K562 (cell line): Measurements from ENCODE around the gene MCCD1.

Source experiments
- SMARCA5 ChIP-seq: fragments of 450-650 bp; IDR thresholded peaks from 2 replicates; pipeline ENCODE4 v1.6.1; 2016
- TF ChIP-seq, protein P1 (sequence below), 3 experiments: IDR thresholded peaks in 2 of 3; conservative IDR thresholded peaks in 1 of 3; 2 replicates each; pipeline ENCODE4 v1.5.1; 2011 to 2012; ENCODE audit warnings: low read length in 3 of 3, mild to moderate bottlenecking in 3 of 3, control low read depth in 2 of 3, improper control_type of control experiment in 1 of 3, inconsistent platforms in 1 of 3, low read depth in 1 of 3, mixed read lengths in 1 of 3, moderate library complexity in 1 of 3; ENCODE audit not compliant: insufficient read depth in 2 of 3

DNA sequence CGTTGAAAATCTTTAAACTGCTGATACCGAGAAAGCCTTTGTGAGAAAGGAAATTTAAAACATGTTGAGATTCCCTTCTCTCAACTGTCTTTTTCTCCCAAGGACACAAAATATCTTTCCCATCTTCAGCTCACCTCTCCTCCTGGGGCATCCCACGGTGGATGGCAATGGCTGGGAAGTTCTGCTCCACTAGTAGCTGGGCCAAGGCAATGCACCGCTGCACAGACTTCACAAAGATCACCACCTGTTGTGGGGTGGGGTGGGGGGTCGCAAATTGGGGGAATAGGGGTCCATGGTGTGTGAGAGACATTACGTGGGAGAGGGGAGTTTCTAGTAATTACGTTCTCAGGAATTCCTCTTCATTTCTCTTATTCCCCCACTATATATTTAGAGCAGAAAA lies 2.4 kb downstream of the MCCD1 start:
- no peak for TF ChIP-seq SMARCA5
- TF ChIP-seq, protein P1, sequence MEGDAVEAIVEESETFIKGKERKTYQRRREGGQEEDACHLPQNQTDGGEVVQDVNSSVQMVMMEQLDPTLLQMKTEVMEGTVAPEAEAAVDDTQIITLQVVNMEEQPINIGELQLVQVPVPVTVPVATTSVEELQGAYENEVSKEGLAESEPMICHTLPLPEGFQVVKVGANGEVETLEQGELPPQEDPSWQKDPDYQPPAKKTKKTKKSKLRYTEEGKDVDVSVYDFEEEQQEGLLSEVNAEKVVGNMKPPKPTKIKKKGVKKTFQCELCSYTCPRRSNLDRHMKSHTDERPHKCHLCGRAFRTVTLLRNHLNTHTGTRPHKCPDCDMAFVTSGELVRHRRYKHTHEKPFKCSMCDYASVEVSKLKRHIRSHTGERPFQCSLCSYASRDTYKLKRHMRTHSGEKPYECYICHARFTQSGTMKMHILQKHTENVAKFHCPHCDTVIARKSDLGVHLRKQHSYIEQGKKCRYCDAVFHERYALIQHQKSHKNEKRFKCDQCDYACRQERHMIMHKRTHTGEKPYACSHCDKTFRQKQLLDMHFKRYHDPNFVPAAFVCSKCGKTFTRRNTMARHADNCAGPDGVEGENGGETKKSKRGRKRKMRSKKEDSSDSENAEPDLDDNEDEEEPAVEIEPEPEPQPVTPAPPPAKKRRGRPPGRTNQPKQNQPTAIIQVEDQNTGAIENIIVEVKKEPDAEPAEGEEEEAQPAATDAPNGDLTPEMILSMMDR (IDR thresholded peaks at IDR 0.05 in 2 of 3, conservative IDR thresholded peaks at IDR 0.05 in 1 of 3; ENCODE audit: insufficient read depth in 2 of 3, low read depth in 1 of 3, low read length in 3 of 3), result no peak
